ENCODE measurements around the gene DRC7.

GRCh38 chr16:57722210-57722499 is 27.5 kb downstream of the DRC7 start:
- TF ChIP-seq GATA2 (IDR thresholded peaks at IDR 0.05; ENCODE audit: low read depth, low read length) (no peak), GATA3 (IDR thresholded peaks at IDR 0.05; ENCODE audit: low read depth, low read length) (no peak)

Measured in SH-SY5Y (cell line).